HepG2 (cell line): ENCODE measurements around the gene MAVS. TPM values are rescaled to one million over a fixed set of nuclear protein-coding genes. Genes with fewer than 3 reads are reported as not detected.

Experiments used
- ATAC-seq: fragments of 200-7000 bp; cut with Tn5 transposase; 3 replicates; pipeline ENCODE4 v1.9.1; 2020; ENCODE audit warnings: mild to moderate bottlenecking, moderate library complexity
- BruUV-seq: library from RNA; stranded (reverse); fragments of 400-500 nt; replicated peaks from 2 replicates; lab custom pipeline; 2021; lab: Mats Ljungman, UMichigan
- CTCF ChIA-PET: fragments of 300-600 bp; formaldehyde crosslinking; extraction: SDS; loops from one replicate; lab custom pipeline; 2021; ENCODE audit warnings: low total read pairs, inconsistent platforms, low intra/inter-chr PET ratio; lab: Yijun Ruan, JAX
- POLR2A ChIA-PET: fragments of 350-600 bp; sonication (Branson Sonifier 250); formaldehyde crosslinking; loops from one replicate; lab custom pipeline; 2020; ENCODE audit warnings: antibody characterized with exemption, inconsistent platforms; lab: Yijun Ruan, JAX
- DNase-seq: peaks from one replicate; pipeline ENCODE4 v3.0.0-alpha.2; 2015; ENCODE audit warnings: low spot score
- FAIRE-seq: peaks from 3 replicates; lab custom pipeline; 2011; peaks lifted over from hg19 to GRCh38; lab: Jason Lieb, UNC
- H2AFZ ChIP-seq: one replicate; pipeline ENCODE4 v1.6.1; 2011; ENCODE audit warnings: low read length, inconsistent platforms
- H3K27ac ChIP-seq: fragments of 300-600 bp; 3 replicates; pipeline ENCODE4 v1.8.0; 2011; ENCODE audit warnings: mixed run types, mild to moderate bottlenecking, mixed read lengths, low read length, inconsistent platforms; ENCODE audit not compliant: insufficient read depth; ENCODE audit errors: extremely low read length
- H3K27me3 ChIP-seq, 2 experiments: fragments of 200-600 bp in 1 of 2; 2 replicates in 1 of 2; 3 replicates in 1 of 2; pipeline versions ENCODE4 v1.6.0 to v1.8.0; 2011; ENCODE audit warnings: low read length in 2 of 2, mild to moderate bottlenecking in 2 of 2, moderate library complexity in 2 of 2, inconsistent platforms in 1 of 2; ENCODE audit not compliant: insufficient read depth in 2 of 2, control insufficient read depth in 1 of 2
- H3K36me3 ChIP-seq, 2 experiments: fragments of 200-600 bp in 1 of 2; replicated peaks in 1 of 2; 2 replicates in 1 of 2; 3 replicates in 1 of 2; pipeline versions ENCODE4 v1.5.1 to v1.8.0; 2011; ENCODE audit warnings: low read length in 2 of 2, inconsistent platforms in 1 of 2; ENCODE audit not compliant: insufficient read depth in 2 of 2, control insufficient read depth in 1 of 2
- H3K4me1 ChIP-seq: 2 replicates; pipeline ENCODE4 v1.5.1; 2012; ENCODE audit warnings: low read length, inconsistent platforms; ENCODE audit not compliant: insufficient read depth
- H3K4me2 ChIP-seq: 2 replicates; pipeline ENCODE4 v1.6.0; 2011; ENCODE audit warnings: low read depth, low read length, inconsistent platforms
- H3K4me3 ChIP-seq, 3 experiments: fragments of 200-600 bp in 1 of 3; sonication (generic), shearing (Covaris generic) in 1 of 3; replicated peaks in 1 of 3; 2 replicates each; pipeline ENCODE4 v1.5.1; 2011 to 2016; ENCODE audit warnings: low read length in 3 of 3, inconsistent platforms in 2 of 3, low read depth in 2 of 3, mild to moderate bottlenecking in 2 of 3, control low read depth in 1 of 3, mixed read lengths in 1 of 3; ENCODE audit not compliant: insufficient read depth in 1 of 3
- H3K79me2 ChIP-seq: one replicate; pipeline ENCODE4 v1.6.1; 2011; ENCODE audit warnings: low read length, inconsistent platforms; ENCODE audit not compliant: insufficient read depth
- H3K9ac ChIP-seq: 2 replicates; pipeline ENCODE4 v1.6.0; 2011; ENCODE audit warnings: mild to moderate bottlenecking, low read depth, low read length, inconsistent platforms; ENCODE audit not compliant: insufficient read depth
- H3K9me3 ChIP-seq: 2 replicates; pipeline ENCODE4 v1.5.1; 2012; ENCODE audit warnings: mild to moderate bottlenecking, low read length
- H4K20me1 ChIP-seq: 2 replicates; pipeline ENCODE4 v1.6.0; 2011; ENCODE audit warnings: inconsistent platforms, mild to moderate bottlenecking, low read length, moderate library complexity; ENCODE audit not compliant: insufficient read depth
- ATAD3A ChIP-seq: sonication (generic); formaldehyde crosslinking; IDR thresholded peaks from 2 replicates; pipeline ENCODE4 v1.4.0; 2020; ENCODE audit warnings: missing genetic modification reagents
- LCORL ChIP-seq, 2 experiments: fragments of 450-650 bp in 1 of 2; sonication (generic) in 1 of 2; formaldehyde crosslinking in 1 of 2; IDR thresholded peaks; 2 replicates each; pipeline versions ENCODE4 v1.5.0 to v1.6.1; 2017 to 2020; ENCODE audit warnings: antibody characterized with exemption in 1 of 2, missing genetic modification reagents in 1 of 2
- MLX ChIP-seq: IDR thresholded peaks from 2 replicates; pipeline ENCODE4 v1.6.1; 2016
- POLR2A ChIP-seq, 2 experiments: IDR thresholded peaks; 2 replicates each; pipeline ENCODE4 v1.6.1; 2011; ENCODE audit warnings: low read depth in 2 of 2, low read length in 2 of 2, mild to moderate bottlenecking in 1 of 2, moderate library complexity in 1 of 2; ENCODE audit not compliant: insufficient read depth in 1 of 2
- POLR2AphosphoS5 ChIP-seq: IDR thresholded peaks from 2 replicates; pipeline ENCODE4 v1.6.1; 2012; ENCODE audit warnings: low read depth, low read length
- RBM22 ChIP-seq: fragments of 200-400 bp; formaldehyde crosslinking; optimal IDR thresholded peaks from 2 replicates; pipeline ENCODE3; 2017; ENCODE audit warnings: mild to moderate bottlenecking, low read length, moderate library complexity
- ZNF558 ChIP-seq: sonication (generic); formaldehyde crosslinking; IDR thresholded peaks from 2 replicates; pipeline ENCODE4 v1.9.0; 2022; ENCODE audit warnings: mild to moderate bottlenecking, missing genetic modification reagents, borderline replicate concordance
- ZNF747 ChIP-seq: sonication (generic); formaldehyde crosslinking; IDR thresholded peaks from 2 replicates; pipeline ENCODE4 v1.8.1; 2023; ENCODE audit warnings: missing genetic modification reagents, mild to moderate bottlenecking, borderline replicate concordance
- ZNF777 ChIP-seq: sonication (generic); formaldehyde crosslinking; IDR thresholded peaks from 2 replicates; pipeline ENCODE4 v1.4.0; 2020; ENCODE audit warnings: missing genetic modification reagents
- WGBS: methylation state at CpG from one replicate; pipeline ENCODE4 v1.1.6; 2017; ENCODE audit warnings: low lambda C conversion rate; 5-methylcytosine and 5-hydroxymethylcytosine counted together
- in situ Hi-C: cut with HindIII; loops from 2 replicates; pipeline ENCODE4 v1.10.0; 2017; ENCODE audit warnings: low pct_unique_long_range_greater_than_20kb; ENCODE audit not compliant: extremely low pct_ligation_motif_present
- intact Hi-C: fragments of 100-400 bp; cut with micrococcal nuclease; formaldehyde crosslinking; loops from one replicate; pipeline ENCODE4 v1.10.0; 2022; ENCODE audit not compliant: unreplicated experiment
- polyA plus RNA-seq, 8 experiments: library from polyadenylated mRNA; depleted of rRNA in 3 of 8; stranded (reverse) in 7 of 8; unstranded in 1 of 8; fragments of >200 nt; fragmentation: Illumina TruSeq in 4 of 8; extraction: Trizol in 4 of 8; gene quantifications; 2 replicates each; pipeline versions ENCODE4 v1.2.1 to v1.2.3, GENCODE V29; 2011 to 2016; ENCODE audit warnings: low read depth in 4 of 8, missing spikeins in 1 of 8, mixed read lengths in 1 of 8; ENCODE audit not compliant: insufficient read depth in 1 of 8
- total RNA-seq, 5 experiments: library from RNA; depleted of rRNA; stranded (reverse); fragments of >200 nt; fragmentation: Illumina TruSeq; extraction: Trizol; gene quantifications; 2 replicates each; pipeline ENCODE4 v1.2.3, GENCODE V29; 2016; ENCODE audit warnings: low read depth in 1 of 5

MAVS gene
- total and polyA plus RNA-seq, 2 of the 13 experiments (the other 11 are each of a cell fraction or from before 2014, with no cell fraction given) = 27.3 to 36.6 TPM

GRCh38 chr20:3910853-3911252 is 64.2 kb downstream of the MAVS start:
- in situ Hi-C loops = no loop called here
- Histone ChIP-seq H3K4me1 (no peaks in the 10 kb centered on the region), H3K4me3 (no peak overlapping the region), H3K27ac (no peak overlapping the region), H3K9me3 (no peaks in the 10 kb centered on the region)
- DNase-seq = no peak
- no peak for TF ChIP-seq MLX (CRISPR knock-in tag)
- TF ChIP-seq ZNF777 = no peak
- TF ChIP-seq POLR2AphosphoS5 = 0 out of 2 replicates have a peak, but pooled peaks have one; percentile 10
- TF ChIP-seq ZNF747 (CRISPR knock-in tag) = no peak
- no peak for TF ChIP-seq ATAD3A (CRISPR knock-in tag)
- TF ChIP-seq, all 625 proteins: peak for 1
- H3K79me2 ChIP-seq = peaks cover 78% of the 10 kb centered on the region
- POLR2A ChIA-PET = no interaction called here
- H3K9ac ChIP-seq = no peak overlapping the region
- FAIRE-seq = no peak
- intact Hi-C loops = no loop called here
- no peak for ATAC-seq
- H3K27me3 ChIP-seq = no peaks in the 10 kb centered on the region
- BruUV-seq = TSS peak; percentile 11
- H3K36me3 ChIP-seq = peaks cover 37 to 87% of the 10 kb centered on the region in 2 experiments
- 93% methylated on average over 2 of the region's 2 CpGs for WGBS
- CTCF ChIA-PET = no interaction called here
- peaks cover 32% of the 10 kb centered on the region for H4K20me1 ChIP-seq
- no peak overlapping the region for H3K4me2 ChIP-seq
- H2AFZ ChIP-seq = no peak overlapping the region

GRCh38 chr20:3911956-3912355 is 65.3 kb downstream of the MAVS start:
- Histone ChIP-seq H3K36me3 (peaks cover 38 to 89% of the 10 kb centered on the region in 2 experiments), H4K20me1 (peaks cover 21% of the 10 kb centered on the region), H3K27me3 (no peaks in the 10 kb centered on the region), H3K27ac (no peak overlapping the region), H3K4me2 (no peak overlapping the region), H2AFZ (no peak overlapping the region), H3K9ac (no peak overlapping the region), H3K79me2 (peaks cover 78% of the 10 kb centered on the region), H3K4me3 (no peak overlapping the region), H3K9me3 (no peaks in the 10 kb centered on the region), H3K4me1 (no peaks in the 10 kb centered on the region)
- WGBS = 97% methylated on average over 2 of the region's 2 CpGs
- ChIA-PET CTCF (no interaction called here), POLR2A (no interaction called here)
- in situ Hi-C loops = no loop called here
- no TSS peak for BruUV-seq
- ATAC-seq (peak; percentile 27; the same call in 2 of the 3 replicates), FAIRE-seq (no peak), DNase-seq (no peak)
- intact Hi-C loops = no loop called here
- TF ChIP-seq ZNF558 = no peak
- TF ChIP-seq RBM22 = peak; percentile 93
- peak; percentile 68 for TF ChIP-seq LCORL (IDR thresholded peaks at IDR 0.05)
- no peak for TF ChIP-seq LCORL (CRISPR knock-in tag; IDR thresholded peaks at IDR 0.05)
- TF ChIP-seq POLR2A (IDR thresholded peaks at IDR 0.05; ENCODE audit: insufficient read depth in 1 of 2, low read depth in 2 of 2, low read length in 2 of 2) = 0 out of 4 replicates have a peak, but pooled peaks of 1 of the 2 experiments have one; percentile 21
